NCI-H1694 treated with DMSO at 0.1 percent for 48 hours (cell line): ENCODE data around the gene NPC1.
"Not testable (repeated sequence)": the region's sequence is repeated elsewhere in the genome, so short reads cannot be mapped to it uniquely, and the experiment has no call there.

Experiments
- DNase-seq: peaks from one replicate; lab custom pipeline; 2025; lab: John Stamatoyannopoulos, UW

NPC1 gene

GRCh38 chr18:23523429-23524212, 62.7 kb downstream of the NPC1 start:
- no peak for DNase-seq

- DNase-seq: no peak
These were observed 64.4 kb downstream of the NPC1 start for GRCh38 chr18:23521907-23522306.

- DNase-seq: no peak
These were observed 65.0 kb downstream of the NPC1 start for GRCh38 chr18:23521271-23521670.

DNA sequence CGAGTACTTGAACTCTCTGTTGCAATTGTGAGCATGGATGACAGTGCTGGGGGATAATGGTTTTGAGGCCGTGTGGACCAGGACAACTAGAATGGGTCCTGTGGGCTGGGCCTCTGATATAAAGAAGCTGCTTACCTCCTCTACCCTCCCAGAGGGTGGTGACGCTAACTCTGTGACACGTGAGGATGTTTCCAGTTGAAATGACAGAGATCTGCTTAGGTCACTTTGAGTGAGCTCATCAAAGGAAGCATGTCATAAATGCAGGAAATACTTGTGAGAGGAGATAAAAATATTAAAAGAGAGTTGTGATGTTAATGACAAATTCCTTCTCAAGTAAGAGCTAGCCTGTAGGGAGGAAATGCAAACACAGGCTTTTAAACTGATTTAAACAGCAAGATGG, 66.6 kb downstream of the NPC1 start:
- no peak for DNase-seq

- peak; percentile 51 for DNase-seq
These were observed 70.3 kb downstream of the NPC1 start for GRCh38 chr18:23515911-23516546.

- no peak for DNase-seq
These were observed 73.7 kb downstream of the NPC1 start for GRCh38 chr18:23512641-23513040.

DNA sequence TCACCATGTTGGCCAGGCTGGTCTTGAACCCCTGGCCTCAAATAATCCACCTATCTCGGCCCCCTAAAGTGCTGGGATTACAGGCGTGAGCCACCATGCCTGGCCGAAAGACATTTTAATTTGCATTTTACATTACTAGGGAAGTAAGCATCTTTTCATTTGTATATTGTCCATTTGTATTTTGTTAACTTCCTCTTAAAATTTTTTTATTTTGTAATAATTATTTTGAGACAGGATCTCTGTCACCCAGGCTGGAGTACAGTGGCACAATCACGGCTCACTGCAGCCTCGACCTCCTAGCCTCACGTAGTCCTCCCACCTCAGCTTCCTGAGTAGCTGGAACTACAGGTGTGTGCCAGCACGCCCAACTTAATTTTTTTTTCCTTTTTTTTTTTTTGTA, 74.1 kb downstream of the NPC1 start:
- not testable (repeated sequence) for DNase-seq

DNA sequence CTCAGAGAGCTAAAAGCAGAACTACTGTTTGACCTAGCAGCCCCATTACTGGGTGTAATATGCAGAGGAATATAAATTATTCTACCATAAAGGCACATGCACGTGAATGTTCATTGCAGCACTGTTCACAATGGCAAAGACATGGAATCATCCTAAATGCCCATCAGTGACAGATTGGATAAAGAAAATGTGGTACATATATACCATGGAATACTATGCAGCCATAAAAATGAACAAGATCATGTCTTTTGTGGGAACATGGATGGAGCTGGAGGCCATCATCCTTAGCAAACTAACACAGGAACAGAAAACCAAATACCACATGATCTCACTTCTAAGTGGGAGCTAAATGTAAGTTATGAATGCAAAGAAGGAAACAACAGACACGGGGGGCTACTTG, 75.4 kb downstream of the NPC1 start:
- not testable (repeated sequence) for DNase-seq

- DNase-seq: no peak
These were observed 79.9 kb downstream of the NPC1 start for GRCh38 chr18:23506393-23506792.

DNA sequence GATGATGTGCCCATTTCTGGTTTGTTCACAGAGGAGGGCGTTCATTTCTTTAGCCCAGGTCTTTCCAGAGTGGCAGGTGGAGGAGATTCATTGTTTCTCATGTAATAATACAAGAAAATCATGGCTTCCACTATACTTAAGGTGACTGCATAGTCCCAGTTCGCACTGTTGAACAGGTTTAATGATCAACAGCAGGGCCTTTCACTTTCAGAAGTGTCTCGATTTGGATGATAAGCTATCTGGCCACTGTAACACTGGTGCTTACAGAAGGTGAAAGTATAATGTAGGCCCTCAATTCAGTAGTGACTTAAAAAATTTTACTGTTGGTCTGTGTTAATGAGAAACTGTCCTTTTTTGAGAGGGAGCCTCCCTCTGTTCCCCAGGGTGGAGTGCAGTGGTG, 81.6 kb downstream of the NPC1 start:
- no peak for DNase-seq

DNA sequence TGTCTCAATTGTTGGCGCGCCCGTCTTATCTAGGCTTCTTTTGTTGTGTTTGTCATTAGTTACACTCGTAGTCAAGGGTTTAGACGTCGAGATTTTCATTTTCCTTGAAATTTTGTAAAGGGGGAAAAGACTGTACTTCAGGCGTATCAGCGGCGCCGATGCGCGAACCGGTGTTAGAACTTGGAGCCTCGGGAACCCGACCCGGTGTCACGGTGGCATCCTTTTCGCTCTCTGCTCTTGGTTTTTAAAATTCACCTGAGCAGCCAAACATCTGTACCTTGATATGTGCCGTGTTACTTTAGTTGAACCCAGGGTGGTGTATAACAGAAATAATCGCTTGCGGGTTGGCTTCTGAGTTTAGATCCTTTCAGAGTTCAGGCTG, 82.4 kb downstream of the NPC1 start:
- no peak for DNase-seq

DNA sequence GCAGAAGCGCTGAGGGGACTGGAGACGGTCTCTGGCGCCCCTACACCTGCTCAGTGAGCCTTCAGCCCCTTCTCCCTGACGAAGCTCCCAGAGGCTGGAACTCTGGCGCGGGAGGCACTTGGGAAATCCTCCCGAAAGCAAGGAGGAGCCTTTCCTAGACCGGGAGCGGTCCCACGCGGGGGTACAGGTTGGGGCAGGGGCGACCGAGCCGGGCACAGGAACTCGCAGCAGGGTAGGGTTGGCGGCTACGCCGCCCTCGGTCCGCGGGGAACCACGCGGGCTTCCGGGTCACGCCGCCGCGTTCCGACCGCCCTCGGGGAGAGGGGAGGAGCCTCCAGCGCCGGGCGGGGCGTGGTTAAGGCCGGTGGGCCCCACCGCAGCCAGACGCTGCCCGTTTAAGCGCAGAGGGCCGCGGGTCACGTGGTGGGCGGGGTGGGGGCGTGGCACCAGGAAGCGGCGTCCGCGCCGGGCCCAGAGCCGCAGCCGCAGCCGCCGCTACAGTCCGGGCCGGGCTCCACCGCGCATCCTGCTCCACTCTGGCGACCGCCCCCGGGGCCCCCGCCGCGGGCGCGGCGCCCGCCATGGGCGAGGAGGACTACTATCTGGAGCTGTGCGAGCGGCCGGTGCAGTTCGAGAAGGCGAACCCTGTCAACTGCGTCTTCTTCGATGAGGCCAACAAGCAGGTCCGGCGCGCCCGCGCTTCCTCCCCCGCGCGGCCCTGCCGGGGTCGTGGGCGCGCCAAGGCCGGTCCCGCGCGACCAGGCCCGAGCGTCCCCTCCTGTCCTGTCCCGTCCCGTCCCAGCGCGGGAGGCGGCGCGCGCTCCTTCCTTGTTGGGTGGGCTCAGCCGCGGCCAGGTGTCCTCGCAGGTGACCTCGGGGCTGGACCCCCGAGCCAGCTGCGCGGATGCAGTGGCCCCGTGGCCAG, 83.0 kb downstream of the NPC1 start, which contains the start of gene RMC1:
Gene RMC1, plus strand, starts transcription at position 474 of the 925 bp plus-strand sequence. Its CDS starts 108 bp downstream, at position 582.
- peak; percentile 63 for DNase-seq

- DNase-seq: no peak
These were observed 83.7 kb downstream of the NPC1 start for GRCh38 chr18:23502516-23503037.

DNA sequence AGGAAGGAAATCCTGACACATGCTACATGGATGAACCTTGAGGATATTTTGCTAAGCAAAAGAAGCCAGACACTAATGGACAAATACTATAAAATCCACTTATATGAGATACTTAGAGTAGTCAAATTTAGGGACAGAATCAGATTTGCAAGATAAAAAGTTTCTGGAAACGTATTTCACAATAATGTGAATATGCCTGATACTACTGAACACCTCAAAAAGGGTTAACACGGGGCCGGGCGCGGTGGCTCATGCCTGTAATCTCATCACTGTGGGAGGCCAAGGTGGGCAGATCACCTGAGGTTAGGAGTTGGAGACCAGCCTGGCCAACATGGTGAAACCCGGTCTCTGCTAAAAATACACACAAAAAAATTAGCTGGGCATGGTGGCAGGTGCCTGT, 84.7 kb downstream of the NPC1 start:
- no peak for DNase-seq

- DNase-seq: no peak
These were observed 87.0 kb downstream of the NPC1 start for GRCh38 chr18:23499291-23499781.

DNA sequence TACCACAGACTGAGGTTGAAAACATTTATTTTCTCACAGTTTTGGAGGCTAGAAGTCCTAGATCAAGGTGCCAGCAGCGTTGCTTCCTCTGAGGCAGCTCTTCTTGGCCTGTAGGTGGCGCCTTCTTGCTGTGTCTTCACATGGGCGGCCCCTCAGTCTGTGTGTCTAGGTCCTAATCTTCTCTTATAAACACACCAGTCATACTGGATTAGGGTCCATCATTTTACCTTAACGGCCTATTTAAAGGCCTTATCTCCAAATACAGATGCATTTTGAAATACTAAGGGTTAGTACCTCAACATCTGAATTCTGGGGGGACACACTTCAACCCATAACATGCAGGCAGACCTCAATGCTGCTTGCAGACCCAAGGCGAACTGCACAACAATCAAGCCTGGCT, 87.4 kb downstream of the NPC1 start:
- peak; percentile 17 for DNase-seq

GRCh38 chr18:23498117-23498516, 88.2 kb downstream of the NPC1 start:
- no peak for DNase-seq

DNA sequence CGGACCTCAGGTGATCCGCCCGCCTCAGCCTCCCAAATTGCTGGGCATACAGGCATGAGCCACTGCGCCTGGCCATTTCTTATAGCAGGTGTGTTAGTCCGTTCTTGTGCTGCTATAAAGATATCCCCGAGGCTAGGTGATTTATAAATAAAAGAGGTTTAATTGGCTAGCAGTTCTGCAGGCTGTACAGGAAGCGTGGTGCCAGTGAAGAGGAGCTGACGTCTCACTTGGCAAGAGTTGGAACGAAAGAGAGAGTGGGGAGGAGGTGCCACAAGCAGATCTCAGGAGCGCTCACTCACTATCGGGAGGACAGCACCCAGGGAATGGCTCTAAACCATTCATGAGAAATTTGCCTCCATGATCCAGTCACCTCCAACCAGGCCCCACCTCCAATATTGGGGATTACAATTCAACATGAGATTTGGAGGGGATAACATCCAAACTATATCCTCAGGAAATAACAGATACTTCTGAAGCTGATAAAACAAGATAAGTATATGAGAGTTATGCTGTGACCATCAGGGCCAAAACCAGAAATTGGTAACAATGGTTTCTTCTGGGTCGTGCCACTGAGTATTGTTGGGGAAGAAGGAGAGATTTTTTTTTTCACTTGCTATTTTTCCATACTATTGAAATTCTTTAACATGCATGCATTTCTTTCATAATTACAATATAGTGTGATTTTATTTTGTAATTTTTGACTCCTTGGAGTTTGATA, 90.4 kb downstream of the NPC1 start:
- no peak for DNase-seq

DNA sequence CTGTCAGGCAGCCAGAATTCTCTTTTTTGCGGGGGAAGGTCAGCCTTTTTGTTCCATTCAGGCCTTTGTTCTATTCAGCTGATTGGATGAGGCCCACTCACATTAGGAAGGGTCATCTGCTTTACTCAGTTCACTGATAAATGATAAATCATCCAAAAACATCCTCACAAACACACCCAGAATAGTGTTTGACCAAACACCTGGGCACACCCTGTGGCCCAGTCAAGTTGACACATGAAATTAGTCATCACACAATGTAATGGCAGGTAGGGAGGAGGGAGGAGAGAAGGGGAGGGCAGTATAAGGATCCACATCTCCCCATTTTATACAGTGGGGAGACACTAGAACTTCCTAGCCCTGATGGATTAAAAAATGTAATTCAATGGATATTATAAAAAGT, 91.3 kb downstream of the NPC1 start:
- no peak for DNase-seq

GRCh38 chr18:23493654-23494053, 92.7 kb downstream of the NPC1 start:
- no peak for DNase-seq

DNA sequence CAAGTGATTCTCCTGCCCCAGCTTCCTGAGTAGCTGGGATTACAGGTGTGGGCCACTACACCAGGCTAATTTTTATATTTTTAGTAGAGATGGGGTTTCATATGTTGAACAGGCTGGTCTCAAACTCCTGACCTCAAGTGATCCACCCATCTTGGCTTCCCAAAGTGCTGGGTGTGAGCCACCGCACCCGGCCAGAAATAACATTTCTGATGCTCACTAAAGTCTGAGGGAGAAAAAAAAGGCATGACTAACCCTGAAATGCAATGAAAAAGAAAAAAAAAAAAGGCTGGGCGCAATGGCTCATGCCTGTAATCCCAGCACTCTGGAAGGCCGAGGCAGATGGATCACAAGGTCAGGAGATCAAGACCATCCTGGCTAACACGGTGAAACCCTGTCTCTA, 96.7 kb downstream of the NPC1 start:
- not testable (repeated sequence) for DNase-seq
